ENCODE results near the gene CLRN1.
"Not testable (repeated sequence)": the region's sequence is repeated elsewhere in the genome, so short reads cannot be mapped to it uniquely, and the experiment has no call there.

CLRN1 gene, protein sequence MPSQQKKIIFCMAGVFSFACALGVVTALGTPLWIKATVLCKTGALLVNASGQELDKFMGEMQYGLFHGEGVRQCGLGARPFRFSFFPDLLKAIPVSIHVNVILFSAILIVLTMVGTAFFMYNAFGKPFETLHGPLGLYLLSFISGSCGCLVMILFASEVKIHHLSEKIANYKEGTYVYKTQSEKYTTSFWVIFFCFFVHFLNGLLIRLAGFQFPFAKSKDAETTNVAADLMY

DNA sequence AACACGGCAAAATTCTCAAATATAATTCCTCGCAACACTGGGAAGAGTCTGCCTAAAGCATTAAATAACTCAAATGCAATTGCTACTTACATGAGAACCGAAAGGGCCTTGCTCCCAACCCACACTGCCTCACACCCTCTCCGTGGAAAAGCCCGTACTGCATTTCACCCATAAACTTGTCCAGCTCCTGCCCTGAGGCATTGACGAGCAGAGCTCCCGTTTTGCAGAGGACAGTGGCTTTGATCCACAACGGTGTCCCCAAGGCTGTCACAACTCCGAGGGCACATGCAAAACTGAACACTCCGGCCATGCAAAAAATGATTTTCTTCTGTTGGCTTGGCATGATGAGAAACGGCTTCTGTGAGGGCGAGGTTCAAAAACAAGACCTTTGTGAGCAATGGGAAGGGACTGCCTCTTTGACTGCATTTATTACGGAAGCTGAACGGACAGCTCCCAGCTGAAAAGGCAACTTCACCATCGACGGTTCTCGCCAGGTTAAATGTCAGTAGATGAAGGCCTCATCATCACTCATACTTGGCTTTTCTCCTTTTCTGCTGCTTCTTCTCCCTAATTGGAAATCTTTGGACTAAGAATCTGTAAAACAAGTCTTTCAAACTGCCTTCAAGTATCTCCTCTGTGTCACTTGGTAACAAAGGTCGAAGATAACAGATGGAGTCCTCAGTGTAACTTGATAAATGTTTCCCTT lies at the start of gene CLRN1:
TSS of gene CLRN1 (minus strand) at position 362 of the 706 bp plus-strand sequence. CDS start at position 343, 19 bp downstream.
- DNase-seq (ENCODE audit: low read depth in 3 of 3) = no peak

DNA sequence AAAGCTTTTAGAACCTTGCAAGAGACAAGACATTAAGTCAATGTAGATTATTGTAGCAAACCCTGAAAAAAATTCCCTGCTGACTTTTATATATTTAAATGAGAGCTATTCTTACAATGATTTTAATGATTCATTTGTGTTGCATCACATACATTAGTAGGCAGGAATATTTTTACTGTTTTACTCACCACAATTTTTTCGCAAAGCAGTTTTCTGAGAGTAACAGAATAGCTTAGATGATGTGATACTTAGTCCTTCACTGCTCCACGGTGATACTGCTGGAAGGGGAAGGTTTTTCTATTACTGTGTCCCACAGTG lies 43.9 kb upstream of the CLRN1 start:
- no peak for DNase-seq (ENCODE audit: low read depth in 3 of 3)

DNA sequence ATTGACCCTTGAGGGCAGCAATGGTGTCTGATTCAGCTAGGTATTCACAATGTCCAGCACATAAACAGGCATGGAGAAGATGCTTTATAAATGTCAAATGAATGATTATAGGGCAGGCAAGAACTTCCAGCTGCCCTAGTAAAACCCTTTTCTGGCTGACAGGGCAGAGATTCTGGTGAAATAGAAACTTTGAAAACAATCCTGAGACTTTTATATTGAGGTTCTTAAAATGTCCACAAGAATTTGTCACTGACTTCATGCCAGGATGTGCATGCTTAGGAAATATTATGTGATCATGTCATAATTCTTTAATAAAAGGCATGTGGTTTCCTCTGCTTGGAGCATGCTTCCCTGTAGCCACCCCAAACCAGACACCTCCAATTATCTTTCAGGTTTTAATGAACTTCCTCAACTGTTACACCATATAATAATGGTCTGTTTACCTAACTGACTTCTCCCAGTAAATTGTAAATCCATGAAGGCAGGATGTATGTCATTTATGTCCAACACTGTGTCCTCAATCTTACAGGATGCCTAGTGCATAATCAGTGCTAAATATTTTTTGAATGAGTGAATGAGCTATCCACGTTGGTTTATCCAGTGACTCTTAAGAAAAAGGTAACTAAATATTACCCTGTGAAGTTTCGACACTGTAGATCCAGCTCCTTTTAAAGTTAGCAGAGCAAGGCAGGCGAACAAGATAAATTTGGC lies 43.4 kb upstream of the CLRN1 start:
- no peak for DNase-seq (ENCODE audit: low read depth in 3 of 3)

DNA sequence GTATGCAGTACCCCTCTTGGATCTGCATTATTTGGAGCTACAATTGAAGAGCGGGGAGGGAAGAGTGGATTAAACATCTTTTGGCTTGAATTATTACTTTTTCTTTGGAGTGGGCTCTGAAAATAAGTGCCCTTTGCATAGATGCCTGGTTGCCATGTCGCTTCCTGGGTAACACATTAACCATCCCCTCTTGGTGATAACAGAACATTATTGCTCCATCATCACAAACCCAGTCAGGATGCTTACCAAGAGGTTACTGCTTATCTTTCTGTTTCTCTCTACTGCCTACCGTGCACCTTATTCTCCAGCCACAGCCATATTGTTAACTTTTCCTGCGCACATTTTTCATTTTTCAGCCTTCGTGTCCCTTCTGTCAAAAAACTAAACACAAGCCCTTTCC lies 42.7 kb upstream of the CLRN1 start:
- no peak for DNase-seq (ENCODE audit: low read depth in 3 of 3)

DNA sequence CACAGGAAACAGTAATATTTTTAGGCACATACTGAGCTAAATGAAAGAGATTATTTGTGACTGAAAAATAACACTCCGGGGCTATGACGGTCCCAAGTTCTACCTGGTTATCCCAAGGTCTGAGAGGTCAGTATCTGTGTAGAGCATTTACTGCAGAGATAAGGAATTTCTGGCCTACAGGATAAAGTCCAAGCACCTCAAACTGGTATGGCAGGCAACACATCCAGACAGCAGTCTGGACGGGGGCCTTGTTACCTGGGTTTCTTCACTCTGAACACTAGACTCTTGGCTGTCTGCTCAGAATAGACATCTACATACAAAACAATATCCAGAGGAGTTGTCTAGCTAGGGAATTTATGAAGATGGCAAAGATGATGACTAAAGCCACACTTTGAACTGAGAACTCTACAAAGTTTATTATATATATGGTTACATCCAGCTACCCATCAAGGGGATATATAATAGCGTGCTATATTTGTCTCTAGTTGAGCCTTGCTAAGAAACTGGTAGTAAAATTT lies 42.0 kb upstream of the CLRN1 start:
- no peak for DNase-seq (ENCODE audit: low read depth in 3 of 3)

DNA sequence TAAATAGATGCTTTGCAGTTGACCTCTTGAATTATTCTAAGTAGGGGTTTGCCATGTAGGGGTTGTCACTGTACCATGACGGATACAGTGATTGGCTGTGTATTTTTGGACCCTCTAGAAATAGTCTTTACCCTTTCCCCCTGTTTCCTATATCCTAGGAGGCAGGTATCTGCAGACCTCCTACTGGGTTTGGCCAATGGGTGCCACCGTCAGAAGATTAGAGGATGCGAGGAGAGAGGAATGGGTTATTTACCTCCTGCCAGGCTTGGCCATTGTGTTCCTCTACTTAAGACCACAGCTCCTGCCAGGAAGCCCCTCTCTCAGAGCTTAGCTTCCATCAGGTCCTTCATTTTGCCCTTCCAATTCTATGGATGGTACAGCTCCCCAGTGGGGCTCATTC lies 40.2 kb upstream of the CLRN1 start:
- no peak for DNase-seq (ENCODE audit: low read depth in 3 of 3)

DNA sequence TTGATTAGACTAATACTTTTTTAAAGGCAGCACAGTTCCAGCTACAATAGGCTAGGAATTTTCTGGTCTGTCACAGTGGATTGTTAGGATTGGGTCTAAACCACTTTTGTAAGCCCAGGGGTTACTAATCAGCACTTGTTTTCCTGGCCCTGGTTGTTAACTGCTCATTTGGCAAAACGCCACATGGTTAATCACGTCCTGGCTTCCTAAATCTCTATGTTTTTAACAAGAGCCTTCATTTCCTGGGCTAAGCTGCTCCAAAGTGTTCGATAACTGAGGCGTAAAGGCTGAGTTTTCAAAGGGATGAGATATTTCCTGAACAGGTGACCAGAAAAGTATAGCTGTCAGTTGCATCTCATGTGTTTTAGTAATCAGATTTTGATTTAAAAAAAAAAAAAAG lies 38.9 kb upstream of the CLRN1 start:
- no peak for DNase-seq (ENCODE audit: low read depth in 3 of 3)

DNA sequence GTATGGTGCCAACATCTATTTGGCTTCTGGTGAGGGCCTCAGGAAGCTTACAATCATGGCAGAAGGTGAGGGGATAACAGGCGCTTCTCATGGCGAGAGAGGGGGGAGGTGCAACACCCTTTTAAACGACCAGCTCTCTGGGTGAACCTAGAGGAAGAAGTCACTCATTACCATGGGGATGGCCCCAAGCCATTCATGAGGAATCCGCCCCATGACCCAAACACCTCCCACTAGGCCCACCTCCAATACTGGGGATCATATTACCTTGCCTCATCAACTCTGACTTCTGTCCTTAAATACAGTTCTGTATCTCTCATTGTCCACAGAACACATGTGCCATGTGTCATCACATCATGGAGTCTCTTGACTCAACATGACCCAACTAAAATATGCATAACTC lies 37.5 kb upstream of the CLRN1 start:
- DNase-seq (ENCODE audit: low read depth in 3 of 3) = no peak

DNA sequence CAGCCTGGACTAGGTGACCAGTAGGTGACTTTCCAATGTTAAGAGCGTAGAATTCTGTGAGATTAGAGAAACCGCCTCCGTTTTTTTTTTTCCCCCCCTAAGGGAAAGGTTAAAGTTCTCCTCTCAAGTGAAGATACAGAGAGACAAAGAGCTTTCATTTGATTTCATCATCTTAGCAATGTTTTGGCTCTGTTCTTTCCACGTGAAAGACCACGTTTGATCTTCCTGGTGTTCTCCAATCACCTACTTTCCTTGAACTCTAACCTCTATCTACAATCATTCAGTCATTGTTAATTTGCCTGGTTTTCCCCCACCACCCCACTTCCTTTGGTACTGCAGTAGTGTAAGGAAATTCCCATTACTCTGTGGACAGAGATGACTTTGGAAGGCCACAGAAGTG lies 36.9 kb upstream of the CLRN1 start:
- DNase-seq (ENCODE audit: low read depth in 3 of 3) = no peak

DNA sequence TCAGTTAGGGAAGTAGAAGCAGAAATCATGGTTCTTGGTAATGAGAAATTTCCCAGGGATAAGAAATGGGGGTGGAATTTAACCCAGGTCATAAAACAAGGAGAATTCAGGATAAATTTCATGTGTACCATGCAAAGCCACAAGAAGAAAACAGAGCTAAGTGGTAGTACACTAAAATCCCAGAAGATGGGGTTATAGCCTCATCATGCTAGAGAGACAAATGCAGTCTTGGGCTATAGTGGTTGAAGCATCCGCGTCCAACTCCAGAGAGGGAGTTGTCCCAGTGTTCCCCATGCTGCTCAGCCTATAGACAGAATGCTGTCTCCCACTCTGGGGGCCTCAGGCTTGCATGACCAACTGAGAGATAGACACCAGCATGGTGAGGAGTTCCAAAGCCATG lies 36.2 kb upstream of the CLRN1 start:
- DNase-seq (ENCODE audit: low read depth in 3 of 3) = no peak

DNA sequence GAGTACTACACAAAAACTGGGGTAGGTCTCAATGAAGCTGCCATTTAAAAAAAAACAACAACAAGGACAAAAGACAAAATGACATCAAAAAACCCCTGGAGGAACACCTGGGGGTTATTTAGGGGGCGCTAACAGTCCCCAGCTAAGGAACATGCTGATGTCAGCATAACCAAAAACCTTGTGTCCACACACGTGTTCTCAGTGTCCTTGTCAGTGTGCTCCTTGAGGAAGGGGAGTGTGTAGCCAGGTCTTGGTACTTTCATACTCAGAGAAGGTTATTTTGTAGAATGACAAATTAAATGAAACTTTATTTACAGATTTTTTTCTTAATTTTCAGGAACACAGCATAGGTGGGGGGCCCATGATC lies 31.2 kb upstream of the CLRN1 start:
- DNase-seq (ENCODE audit: low read depth in 3 of 3) = no peak

DNA sequence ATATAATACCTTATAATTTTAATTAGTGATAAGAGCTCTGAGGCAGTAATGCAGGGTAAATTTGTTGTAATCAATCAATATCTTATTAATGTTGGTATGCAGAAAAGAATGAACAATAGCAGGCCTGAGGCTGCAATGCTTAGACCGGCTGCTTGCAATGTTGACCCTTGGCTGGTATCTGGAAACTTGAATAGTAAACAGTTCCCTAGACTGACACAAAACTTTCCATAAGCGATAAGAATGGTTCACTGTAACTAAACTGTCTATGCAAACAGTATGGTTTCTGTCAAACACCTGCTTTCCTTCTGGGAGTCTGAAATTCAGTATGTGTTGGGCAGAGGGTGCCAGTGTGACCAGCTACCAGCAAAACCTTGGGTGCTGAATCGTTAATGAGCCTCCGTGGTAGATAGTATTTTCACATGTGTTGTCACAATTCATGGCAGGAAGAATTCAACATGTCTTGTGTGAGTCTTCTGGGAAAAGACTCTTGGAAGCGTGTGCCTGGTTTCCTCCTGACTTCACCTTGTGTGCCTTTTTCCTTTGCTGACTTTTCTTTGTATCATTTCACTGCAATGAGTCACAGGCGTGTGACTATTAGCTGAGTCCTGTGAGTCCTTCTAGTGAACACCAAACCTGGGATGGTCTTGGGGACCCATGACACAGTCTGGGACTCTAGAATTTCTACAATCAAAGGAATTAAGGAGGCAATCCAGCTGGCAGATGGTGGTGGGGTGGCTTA lies 30.7 kb upstream of the CLRN1 start:
- no peak for DNase-seq (ENCODE audit: low read depth in 3 of 3)

DNA sequence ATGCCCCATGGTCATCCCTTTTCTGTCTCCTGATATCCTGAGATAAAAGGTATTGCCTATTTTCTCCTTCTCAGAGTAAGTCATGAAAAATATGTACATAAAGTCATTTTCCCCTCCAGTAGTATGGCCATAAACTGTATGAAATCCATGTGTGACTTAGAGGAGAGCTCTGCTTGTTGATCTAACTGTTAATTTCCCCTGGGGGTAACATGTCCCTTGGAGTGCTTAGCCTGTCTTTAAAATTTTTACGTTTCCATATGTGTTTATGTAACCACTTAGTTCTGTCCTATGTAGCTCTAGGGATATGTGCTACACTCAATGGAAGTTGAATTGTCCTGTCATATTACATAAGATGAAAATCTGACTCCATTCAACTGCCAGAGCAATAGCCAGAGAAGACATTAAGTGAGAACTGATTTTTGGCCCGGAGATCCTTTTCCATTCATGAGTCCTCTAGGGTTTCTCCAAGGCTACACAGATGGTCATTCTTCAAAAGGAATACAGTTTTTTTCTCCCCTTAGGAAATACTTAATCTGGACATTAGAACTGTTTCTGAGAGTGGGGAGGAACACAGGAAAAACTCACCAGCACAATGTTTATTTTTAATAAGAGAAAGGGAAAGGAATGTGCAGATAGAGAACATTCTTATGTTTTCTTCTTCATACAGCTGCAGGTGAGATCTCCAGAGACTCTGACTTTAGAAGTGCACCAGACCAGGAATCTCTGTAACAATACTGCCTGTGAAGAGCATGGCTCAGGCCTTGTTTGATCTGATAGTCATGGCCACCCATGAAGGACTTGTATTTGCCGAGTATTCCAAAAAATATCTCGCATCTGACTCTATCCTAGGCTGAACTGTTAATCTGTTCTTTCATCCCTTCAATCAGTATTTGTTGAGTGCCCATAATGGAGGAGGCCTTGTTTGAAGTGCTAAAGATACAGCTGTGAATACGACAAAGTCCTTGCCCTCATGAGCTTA lies 29.8 kb upstream of the CLRN1 start:
- DNase-seq (ENCODE audit: low read depth in 3 of 3) = no peak

DNA sequence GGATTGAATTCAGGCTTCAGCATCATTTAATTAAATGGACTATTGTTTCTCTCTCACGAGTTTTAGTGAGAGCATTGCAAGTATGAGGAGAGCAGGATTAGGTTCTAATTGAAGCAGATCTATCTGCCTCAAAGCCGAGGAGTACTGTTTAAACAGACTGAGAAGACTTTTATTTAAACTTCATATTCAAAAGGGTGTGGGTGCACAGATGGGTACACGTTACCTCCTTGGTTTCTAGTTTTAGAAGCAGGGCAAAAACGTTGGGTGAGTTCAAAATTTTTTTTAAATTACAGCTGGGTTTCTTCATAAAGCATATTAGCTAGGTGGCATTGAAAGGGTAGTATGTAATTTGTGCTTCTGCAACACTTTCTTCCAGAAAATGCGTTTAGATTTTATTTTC lies 26.5 kb upstream of the CLRN1 start:
- DNase-seq (ENCODE audit: low read depth in 3 of 3) = no peak

DNA sequence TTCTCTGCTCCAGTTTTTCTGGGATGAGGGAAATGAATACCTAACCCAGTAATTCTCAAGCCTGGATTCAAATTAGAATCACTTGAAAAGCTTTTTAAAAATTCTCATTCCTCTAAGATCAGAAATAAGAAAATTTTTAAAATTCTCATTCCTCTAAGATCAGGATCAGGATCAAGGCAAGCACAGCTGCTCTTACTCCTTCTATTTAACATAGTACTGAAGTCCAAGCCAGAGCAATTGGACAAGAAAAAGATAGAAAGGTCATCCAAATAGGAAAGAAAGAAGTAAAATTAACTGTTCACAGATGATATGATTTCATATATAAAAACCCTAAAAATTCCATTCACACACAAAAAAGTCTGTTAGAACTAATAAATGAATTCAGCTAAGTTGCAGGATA lies 24.2 kb upstream of the CLRN1 start:
- no peak for DNase-seq (ENCODE audit: low read depth in 3 of 3)

DNA sequence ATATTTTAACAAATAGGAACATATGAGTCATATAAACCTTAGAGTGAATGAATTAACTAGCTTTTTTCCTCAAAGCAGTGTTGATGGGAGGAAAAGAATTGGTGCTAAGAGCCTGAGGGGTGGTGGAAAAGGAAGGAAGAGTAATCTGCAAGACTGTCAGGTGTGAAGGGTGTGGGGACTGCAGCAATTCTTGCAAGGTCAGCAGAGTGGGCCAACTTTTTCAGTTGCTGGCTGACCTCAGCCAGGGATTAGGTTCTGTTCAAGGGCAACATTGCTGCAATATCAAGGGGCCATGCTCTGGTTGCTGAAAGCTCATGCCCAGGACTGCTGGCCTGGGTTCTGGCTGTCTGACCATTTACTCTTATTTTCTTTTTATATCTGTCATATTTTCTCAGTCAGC lies 23.0 kb upstream of the CLRN1 start:
- no peak for DNase-seq (ENCODE audit: low read depth in 3 of 3)

DNA sequence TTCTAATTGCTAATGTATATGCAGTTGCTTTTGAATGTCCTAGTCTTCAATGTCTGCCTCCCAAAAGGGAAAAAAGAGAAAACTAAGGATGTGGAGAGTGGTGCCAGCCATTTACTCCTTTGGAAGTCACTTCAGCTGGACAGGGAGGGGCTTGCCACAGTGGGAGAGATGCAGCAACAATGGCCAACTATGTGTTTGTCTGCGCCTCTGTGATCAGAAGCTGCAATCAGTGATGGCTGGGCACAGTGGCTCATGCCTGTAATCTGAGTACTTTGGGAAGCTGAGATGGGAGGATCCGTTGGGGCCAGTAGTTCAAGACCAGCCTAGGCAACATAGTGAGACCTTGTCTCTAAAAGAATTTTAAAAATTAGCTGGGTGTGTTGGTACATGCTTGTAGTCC lies 16.7 kb upstream of the CLRN1 start:
- DNase-seq (ENCODE audit: low read depth in 3 of 3) = no peak

DNA sequence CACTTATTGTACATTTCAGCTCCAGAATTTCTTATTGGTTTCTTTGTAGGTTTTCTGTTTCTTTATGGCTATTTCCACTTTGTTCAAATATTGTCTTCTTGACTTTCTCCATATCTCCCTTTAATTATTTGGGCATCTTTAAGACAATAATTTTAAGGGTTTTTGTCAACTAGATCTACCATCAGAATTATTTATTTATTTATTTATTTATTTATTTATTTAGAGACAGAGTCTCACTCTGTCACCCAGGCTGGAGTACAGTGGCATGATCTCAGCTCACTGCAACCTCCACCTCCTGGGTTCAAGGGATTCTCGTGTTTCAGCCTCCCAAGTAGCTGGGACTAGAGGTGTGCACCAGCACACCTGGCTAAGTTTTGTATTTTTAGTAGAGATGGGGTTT lies 15.9 kb upstream of the CLRN1 start:
- not testable (repeated sequence) for DNase-seq (ENCODE audit: low read depth in 3 of 3)

DNA sequence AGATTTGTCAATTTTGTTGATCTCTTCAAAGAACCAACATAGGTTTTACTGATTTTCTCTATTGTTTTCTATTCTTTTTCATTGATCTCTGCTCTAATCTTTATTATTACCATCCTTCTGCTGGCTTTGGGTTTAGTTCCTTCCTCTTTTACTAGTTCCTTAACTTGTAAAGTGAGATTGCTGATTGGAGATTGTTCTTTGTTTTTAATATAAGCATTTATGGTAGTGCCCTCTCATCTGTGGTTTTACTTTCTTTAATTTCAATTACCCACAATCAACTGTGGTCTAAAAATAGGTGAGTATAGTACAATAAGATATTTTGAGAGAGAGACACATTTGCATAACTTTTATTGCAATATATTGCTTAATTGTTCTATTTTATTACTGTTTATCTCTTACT lies 13.2 kb upstream of the CLRN1 start:
- DNase-seq (ENCODE audit: low read depth in 3 of 3) = no peak

DNA sequence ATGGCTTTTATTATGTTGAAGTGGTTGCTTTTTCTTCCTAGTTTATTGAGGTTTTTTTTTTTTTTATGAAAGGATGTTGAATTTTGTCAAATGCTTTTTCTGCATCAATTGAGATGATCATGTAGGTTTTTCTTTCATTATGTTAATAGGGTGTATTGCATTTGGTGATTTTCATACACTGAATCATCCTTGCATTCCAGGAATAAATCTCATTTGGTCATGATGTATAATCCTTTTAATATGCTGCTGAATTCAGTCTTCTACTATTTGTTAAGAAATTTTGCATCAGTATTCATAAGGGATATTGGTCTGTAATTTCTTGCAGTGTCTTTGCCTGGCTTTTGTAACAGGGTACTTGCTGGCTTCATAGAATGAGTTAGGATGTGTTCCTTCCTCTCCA lies 11.5 kb upstream of the CLRN1 start:
- DNase-seq (ENCODE audit: low read depth in 3 of 3) = no peak

DNA sequence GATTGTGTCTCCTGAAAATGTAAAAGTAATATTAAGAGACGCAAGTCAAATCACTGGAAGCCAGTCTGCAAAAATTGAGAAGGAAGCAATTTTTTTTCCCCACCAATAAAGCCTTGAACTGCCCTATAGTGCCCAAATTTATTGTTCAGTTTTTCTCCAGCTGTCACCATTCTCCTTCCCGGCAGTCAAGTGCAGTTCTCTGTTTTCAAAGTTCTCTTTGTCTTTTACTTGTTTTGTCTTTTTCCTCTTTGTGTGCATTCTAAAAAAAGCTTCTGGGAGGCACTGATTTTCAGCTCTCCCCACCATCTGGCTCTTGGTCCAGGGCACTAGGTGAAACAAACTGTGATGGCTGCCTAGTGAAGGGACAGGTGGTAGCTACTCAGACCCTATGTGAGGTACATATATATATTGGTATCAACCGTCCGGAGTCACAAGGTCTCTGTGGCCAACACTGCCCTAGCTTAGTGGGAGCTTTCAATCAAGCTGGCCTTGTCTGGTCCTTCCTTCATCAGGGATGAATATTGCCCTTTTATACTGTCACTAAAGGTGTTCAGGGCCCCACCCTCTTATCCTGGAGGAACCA lies 6.1 kb upstream of the CLRN1 start:
- no peak for DNase-seq (ENCODE audit: low read depth in 3 of 3)

Measured in stimulated activated CD4-positive, alpha-beta T cell treated with anti-CD3 and anti-CD28 coated beads, TNF-alpha, amount 100 ng/mL, for 4 hours (primary cell).